Activated CD4-positive, alpha-beta memory T cell treated with anti-CD3 and anti-CD28 coated beads for 36 hours (primary cell): ENCODE measurements around the gene GLIS1. TPM values are rescaled to one million over a fixed set of nuclear protein-coding genes. Genes with fewer than 3 reads are reported as not detected.

Experiments
- CTCF ChIA-PET: fragments of 350-600 bp; sonication (Branson Sonifier 250); formaldehyde crosslinking; loops from one replicate; lab custom pipeline; 2021; ENCODE audit warnings: antibody characterized with exemption, inconsistent platforms; lab: Charles Lee
- POLR2A ChIA-PET: fragments of 350-600 bp; sonication (Branson Sonifier 250); formaldehyde crosslinking; loops from one replicate; lab custom pipeline; 2021; ENCODE audit warnings: antibody characterized with exemption; lab: Charles Lee
- DNase-seq: peaks from one replicate; pipeline ENCODE4 v3.0.0-alpha.2; 2020
- H3K27ac Mint-ChIP-seq: one replicate; pipeline ENCODE4 v1.8.0; 2021; ENCODE audit warnings: mixed read lengths
- H3K27me3 Mint-ChIP-seq: one replicate; pipeline ENCODE4 v1.8.0; 2021; ENCODE audit warnings: mixed read lengths
- H3K36me3 Mint-ChIP-seq: one replicate; pipeline ENCODE4 v1.8.0; 2021; ENCODE audit warnings: mixed read lengths
- H3K4me1 Mint-ChIP-seq: one replicate; pipeline ENCODE4 v1.8.0; 2021; ENCODE audit warnings: low read depth, mixed read lengths
- H3K4me3 Mint-ChIP-seq: one replicate; pipeline ENCODE4 v1.8.0; 2021; ENCODE audit warnings: mild to moderate bottlenecking, mixed read lengths
- H3K9me3 Mint-ChIP-seq: one replicate; pipeline ENCODE4 v1.8.0; 2021; ENCODE audit warnings: mixed read lengths
- intact Hi-C: fragments of 100-400 bp; cut with micrococcal nuclease; formaldehyde crosslinking; loops from one replicate; pipeline ENCODE4 v1.15.1; 2023
- total RNA-seq, 2 experiments: library from RNA; stranded (reverse); gene quantifications; one replicate each; pipeline ENCODE4 v1.2.3, GENCODE V29; 2021

Gene GLIS1
- total RNA-seq, 2 experiments from 2014 or later, result not detected

GRCh38 chr1:53501065-53502005 lies 237.6 kb downstream of the GLIS1 start:
- Mint-ChIP-seq H3K27me3 (no peaks in the 10 kb centered on the region), H3K27ac (no peak overlapping the region), H3K36me3 (no peaks in the 10 kb centered on the region), H3K4me1 (no peaks in the 10 kb centered on the region), H3K9me3 (no peaks in the 10 kb centered on the region), H3K4me3 (no peak overlapping the region)
- POLR2A ChIA-PET, result no interaction called here
- intact Hi-C loops, result no loop called here
- CTCF ChIA-PET, result no interaction called here
- no peak for DNase-seq

- no peaks in the 10 kb centered on the region for H3K9me3 Mint-ChIP-seq
- CTCF ChIA-PET, result no interaction called here
Observed at GRCh38 chr1:53500204-53501064, 238.5 kb downstream of the GLIS1 start.

GRCh38 chr1:53499257-53500203 lies 239.4 kb downstream of the GLIS1 start:
- Mint-ChIP-seq H3K4me1 (no peaks in the 10 kb centered on the region), H3K9me3 (no peaks in the 10 kb centered on the region), H3K27ac (no peak overlapping the region), H3K4me3 (no peak overlapping the region), H3K36me3 (no peaks in the 10 kb centered on the region), H3K27me3 (no peaks in the 10 kb centered on the region)
- ChIA-PET CTCF (no interaction called here), POLR2A (no interaction called here)
- DNase-seq, result no peak
- intact Hi-C loops, result no loop called here

More at GRCh38 chr1:53500204-53501064, 238.5 kb downstream of the GLIS1 start:
- no peak overlapping the region for H3K27ac Mint-ChIP-seq
- no peak overlapping the region for H3K4me3 Mint-ChIP-seq
- H3K27me3 Mint-ChIP-seq, result no peaks in the 10 kb centered on the region
- H3K4me1 Mint-ChIP-seq, result no peaks in the 10 kb centered on the region
- no peak for DNase-seq
- H3K36me3 Mint-ChIP-seq, result no peaks in the 10 kb centered on the region
- intact Hi-C loops, result no loop called here
- POLR2A ChIA-PET, result no interaction called here

GRCh38 chr1:53498555-53499131 lies 240.3 kb downstream of the GLIS1 start:
- CTCF ChIA-PET, result no interaction called here
- Mint-ChIP-seq H3K9me3 (no peaks in the 10 kb centered on the region), H3K27ac (no peak overlapping the region), H3K4me3 (no peak overlapping the region), H3K36me3 (no peaks in the 10 kb centered on the region), H3K4me1 (no peaks in the 10 kb centered on the region), H3K27me3 (no peaks in the 10 kb centered on the region)
- POLR2A ChIA-PET, result no interaction called here
- no peak for DNase-seq
- intact Hi-C loops, result no loop called here

GRCh38 chr1:53495633-53496345 lies 243.2 kb downstream of the GLIS1 start:
- no peaks in the 10 kb centered on the region for H3K9me3 Mint-ChIP-seq
- no peak for DNase-seq
- no peaks in the 10 kb centered on the region for H3K4me1 Mint-ChIP-seq
- H3K27ac Mint-ChIP-seq, result no peak overlapping the region
- peaks cover 4% of the 10 kb centered on the region for H3K27me3 Mint-ChIP-seq
- CTCF ChIA-PET, result interaction anchor here (0.6 to 0.7 kb wide), 3 partner anchors 10 to 464 kb away, joined by 3 to 4 read pairs (median 3); no protein-coding TSS in a partner anchor
- intact Hi-C loops, result no loop called here
- no peaks in the 10 kb centered on the region for H3K36me3 Mint-ChIP-seq
- no peak overlapping the region for H3K4me3 Mint-ChIP-seq
- POLR2A ChIA-PET, result no interaction called here

GRCh38 chr1:53490351-53490750 lies 248.6 kb downstream of the GLIS1 start:
- H3K4me1 Mint-ChIP-seq, result no peaks in the 10 kb centered on the region
- DNase-seq, result no peak
- intact Hi-C loops, result no loop called here
- H3K27me3 Mint-ChIP-seq, result peaks cover 13% of the 10 kb centered on the region
- H3K36me3 Mint-ChIP-seq, result no peaks in the 10 kb centered on the region
- no peaks in the 10 kb centered on the region for H3K9me3 Mint-ChIP-seq
- ChIA-PET POLR2A (no interaction called here), CTCF (no interaction called here)
- no peak overlapping the region for H3K4me3 Mint-ChIP-seq
- H3K27ac Mint-ChIP-seq, result no peak overlapping the region

GRCh38 chr1:53486395-53487026 lies 252.5 kb downstream of the GLIS1 start:
- DNase-seq, result no peak
- ChIA-PET POLR2A (no interaction called here), CTCF (interaction anchor here (0.5 to 1.6 kb wide), 7 partner anchors 22 to 270 kb away, joined by 3 to 9 read pairs (median 3); no protein-coding TSS in a partner anchor)
- Mint-ChIP-seq H3K4me3 (no peak overlapping the region), H3K4me1 (no peaks in the 10 kb centered on the region), H3K9me3 (no peaks in the 10 kb centered on the region), H3K36me3 (no peaks in the 10 kb centered on the region), H3K27ac (no peak overlapping the region), H3K27me3 (peaks cover 14% of the 10 kb centered on the region)
- intact Hi-C loops, result no loop called here

- no peak overlapping the region for H3K27ac Mint-ChIP-seq
- no peaks in the 10 kb centered on the region for H3K36me3 Mint-ChIP-seq
- H3K27me3 Mint-ChIP-seq, result peaks cover 14% of the 10 kb centered on the region
- ChIA-PET POLR2A (no interaction called here), CTCF (interaction anchor here (0.5 to 1.7 kb wide), 10 partner anchors 10 to 1230 kb away, joined by 3 to 9 read pairs (median 4); no protein-coding TSS in a partner anchor)
- intact Hi-C loops, result loop anchor here (1.0 kb wide), 2 partner anchors 197 to 269 kb away; no protein-coding TSS in a partner anchor
- DNase-seq, result peak; percentile 81
- H3K4me3 Mint-ChIP-seq, result no peak overlapping the region
- H3K4me1 Mint-ChIP-seq, result no peaks in the 10 kb centered on the region
- H3K9me3 Mint-ChIP-seq, result no peaks in the 10 kb centered on the region
Observed at GRCh38 chr1:53485478-53486394, 253.2 kb downstream of the GLIS1 start.

GRCh38 chr1:53484705-53485477 lies 254.1 kb downstream of the GLIS1 start:
- intact Hi-C loops, result loop anchor here (1.0 kb wide), 2 partner anchors 197 to 269 kb away; no protein-coding TSS in a partner anchor
- Mint-ChIP-seq H3K4me3 (no peak overlapping the region), H3K4me1 (no peaks in the 10 kb centered on the region), H3K27ac (no peak overlapping the region), H3K9me3 (no peaks in the 10 kb centered on the region), H3K36me3 (no peaks in the 10 kb centered on the region), H3K27me3 (peaks cover 14% of the 10 kb centered on the region)
- ChIA-PET CTCF (interaction anchor here (0.9 to 2.3 kb wide), 5 partner anchors 20 to 269 kb away, joined by 4 to 10 read pairs (median 4); no protein-coding TSS in a partner anchor), POLR2A (no interaction called here)
- DNase-seq, result no peak
